Esophagus muscularis mucosa (tissue), 3 donors: ENCODE results near the gene PVR.

Experiments used
- CTCF ChIP-seq, 3 experiments: fragments of 200-600 bp in 2 of 3; fragments of 450-650 bp in 1 of 3; sonication (generic) in 2 of 3; IDR thresholded peaks; one replicate each; pipeline ENCODE4 v1.5.1; 2017 to 2019; ENCODE audit warnings: antibody characterized with exemption in 3 of 3, mild to moderate bottlenecking in 2 of 3, moderate library complexity in 1 of 3
- POLR2A ChIP-seq: fragments of 450-650 bp; IDR thresholded peaks from one replicate; pipeline ENCODE4 v1.6.1; 2017; ENCODE audit warnings: antibody characterized with exemption, moderate library complexity, mild to moderate bottlenecking, low read depth

GRCh38 chr19:44698492-44699201, 54.9 kb downstream of the PVR start, which contains the start of gene CEACAM16:
- TF ChIP-seq CTCF (IDR thresholded peaks at IDR 0.05) (no peak), POLR2A (no peak)
